Measurements from ENCODE around the gene DPAGT1. TPM values are rescaled to one million over a fixed set of nuclear protein-coding genes. Genes with fewer than 3 reads are reported as not detected.
"Not testable (repeated sequence)": the region's sequence is repeated elsewhere in the genome, so short reads cannot be mapped to it uniquely, and the experiment has no call there.

Gene DPAGT1
- total RNA-seq, 1 donor from 2014 or later: 42.9 TPM

DNA sequence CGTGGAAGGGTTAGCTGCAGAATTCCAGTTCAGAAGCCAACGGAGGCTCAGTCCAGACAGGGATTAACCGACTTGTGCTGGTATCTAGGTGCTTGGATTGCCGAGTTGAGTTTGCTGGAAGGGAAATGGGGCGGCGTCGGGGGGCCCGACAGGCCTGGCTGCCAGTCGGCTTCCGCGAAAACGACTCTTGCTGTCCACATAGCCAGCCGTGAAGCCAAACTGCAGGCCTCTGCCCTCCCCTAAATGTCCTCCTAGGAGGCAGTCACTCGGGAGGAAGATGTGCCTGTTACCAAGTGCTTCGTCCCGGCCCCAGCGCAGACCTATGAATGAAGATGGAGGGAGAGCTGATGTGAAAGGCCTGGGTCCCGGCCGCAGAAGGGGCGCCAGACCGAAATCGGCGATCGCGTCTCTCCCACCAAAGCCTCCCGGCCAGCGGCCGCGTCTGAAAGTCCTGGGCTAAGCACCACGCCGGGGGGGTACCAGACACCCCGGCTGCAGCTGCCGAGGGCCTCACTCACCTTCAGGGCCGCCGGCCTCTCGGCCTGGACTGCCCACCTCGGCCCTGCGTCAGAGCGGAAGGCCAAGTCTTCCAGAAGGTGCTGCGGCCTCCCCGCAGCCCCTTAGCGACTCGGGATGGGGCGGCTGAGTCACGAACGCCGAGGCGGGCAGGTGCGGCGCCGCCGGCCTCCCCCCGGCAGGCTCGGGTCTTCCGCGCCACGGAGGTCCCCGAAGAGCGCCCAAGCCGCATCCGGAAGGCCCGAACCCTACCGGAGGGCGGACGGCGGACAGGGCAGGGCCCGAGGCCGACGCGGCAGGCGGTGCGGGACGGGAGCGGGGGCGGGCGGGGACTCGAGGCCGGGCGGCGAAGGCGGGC is 7.5 kb downstream of the DPAGT1 start:
- DNase-seq (ENCODE audit: low read depth): no peak

DNA sequence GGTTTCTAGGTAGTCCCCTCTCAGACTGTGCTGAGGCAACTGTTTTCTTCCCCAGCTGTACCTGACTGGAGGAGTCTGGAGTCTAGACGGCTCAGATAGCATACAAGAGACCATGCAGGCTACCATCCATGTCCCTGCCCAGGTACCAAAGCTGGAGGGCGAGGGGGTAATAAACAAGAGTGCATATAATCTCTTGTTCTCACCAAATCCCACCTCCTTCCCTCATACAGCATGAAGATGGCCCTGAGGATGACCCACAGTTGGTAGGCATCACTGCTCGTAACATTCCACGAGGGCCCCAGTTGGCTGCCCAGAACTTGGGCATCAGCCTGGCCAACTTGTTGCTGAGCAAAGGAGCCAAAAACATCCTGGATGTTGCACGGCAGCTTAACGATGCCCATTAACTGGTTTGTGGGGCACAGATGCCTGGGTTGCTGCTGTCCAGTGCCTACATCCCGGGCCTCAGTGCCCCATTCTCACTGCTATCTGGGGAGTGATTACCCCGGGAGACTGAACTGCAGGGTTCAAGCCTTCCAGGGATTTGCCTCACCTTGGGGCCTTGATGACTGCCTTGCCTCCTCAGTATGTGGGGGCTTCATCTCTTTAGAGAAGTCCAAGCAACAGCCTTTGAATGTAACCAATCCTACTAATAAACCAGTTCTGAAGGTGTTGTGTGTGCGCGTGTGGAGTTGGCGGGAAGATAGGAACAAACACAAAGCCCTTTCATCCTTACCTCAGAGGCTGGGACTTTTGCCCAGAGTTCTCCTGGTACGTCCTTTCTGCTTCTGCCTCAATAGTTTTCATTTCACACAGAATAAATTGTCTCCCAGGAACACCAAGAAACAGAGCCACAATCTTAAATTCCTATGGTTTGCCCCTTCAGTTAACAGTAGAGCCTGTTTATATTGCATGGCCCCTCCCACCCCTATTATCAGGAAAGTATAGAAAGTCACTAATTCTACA is 8.5 kb downstream of the DPAGT1 start:
- DNase-seq (ENCODE audit: low read depth): peak; percentile 59

DNA sequence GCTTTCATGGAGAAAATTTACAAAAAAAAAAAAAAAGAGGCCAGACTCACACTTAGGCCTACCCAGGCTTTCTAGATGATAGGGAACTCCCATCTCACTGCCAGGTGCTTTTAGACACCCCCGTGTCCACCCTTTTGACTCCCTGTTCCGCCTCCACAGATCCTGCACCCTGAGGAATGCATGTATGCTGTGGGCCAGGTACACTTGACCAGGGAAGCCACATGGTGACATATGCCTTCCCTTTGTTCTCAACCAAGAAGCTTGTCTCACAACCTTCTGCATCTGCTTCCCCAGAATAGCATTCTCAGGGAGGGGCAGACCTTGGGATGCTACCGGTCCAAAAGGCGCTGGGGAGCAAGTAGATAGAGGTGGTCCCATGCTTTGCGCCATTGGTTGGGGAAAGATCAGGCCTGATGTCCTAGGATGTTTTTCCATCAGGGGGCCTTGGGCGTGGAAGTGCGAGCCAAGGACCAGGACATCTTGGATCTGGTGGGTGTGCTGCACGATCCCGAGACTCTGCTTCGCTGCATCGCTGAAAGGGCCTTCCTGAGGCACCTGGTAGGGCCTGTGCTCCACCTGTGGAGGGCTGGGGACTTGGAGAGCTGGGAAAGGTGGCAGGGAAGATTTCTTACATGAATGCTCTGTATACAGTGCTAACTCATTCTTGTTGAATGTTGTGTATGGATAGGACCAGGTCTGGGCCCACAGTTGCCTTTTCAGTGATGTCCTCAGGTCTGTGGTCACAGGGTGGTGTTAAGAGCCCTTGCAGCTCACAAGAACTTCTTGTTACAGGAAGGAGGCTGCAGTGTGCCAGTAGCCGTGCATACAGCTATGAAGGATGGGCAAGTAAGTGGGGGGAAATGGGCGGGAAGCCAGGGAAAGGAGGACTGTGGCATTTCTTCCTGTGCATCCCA is 9.4 kb downstream of the DPAGT1 start:
- DNase-seq (ENCODE audit: low read depth): no peak

DNA sequence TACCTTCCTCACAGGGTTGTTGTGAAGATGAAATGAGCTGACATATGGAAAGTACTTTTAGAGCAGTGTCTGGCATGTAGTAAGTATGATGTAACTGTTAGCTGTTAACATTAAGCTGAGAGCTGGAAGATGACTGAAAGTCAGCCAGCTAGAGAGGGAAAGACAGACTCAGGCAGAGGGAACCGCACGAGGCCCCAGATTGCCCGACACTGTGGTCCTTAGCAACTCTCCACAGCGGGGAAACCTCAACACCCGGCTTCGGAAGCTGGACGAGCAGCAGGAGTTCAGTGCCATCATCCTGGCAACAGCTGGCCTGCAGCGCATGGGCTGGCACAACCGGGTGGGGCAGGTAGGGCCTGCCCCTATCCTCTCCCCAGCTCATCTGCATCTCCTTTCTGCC is 10.5 kb downstream of the DPAGT1 start:
- no peak for DNase-seq (ENCODE audit: low read depth)

- no peak for DNase-seq (ENCODE audit: low read depth)
Observed at GRCh38 chr11:119089319-119089718, 12.3 kb downstream of the DPAGT1 start.

GRCh38 chr11:119088406-119088805 is 13.2 kb downstream of the DPAGT1 start:
- no peak for DNase-seq (ENCODE audit: low read depth)

- DNase-seq (ENCODE audit: low read depth): no peak
Observed at GRCh38 chr11:119087747-119088241, 13.9 kb downstream of the DPAGT1 start.

GRCh38 chr11:119087123-119087522 is 14.5 kb downstream of the DPAGT1 start:
- DNase-seq (ENCODE audit: low read depth): no peak

DNA sequence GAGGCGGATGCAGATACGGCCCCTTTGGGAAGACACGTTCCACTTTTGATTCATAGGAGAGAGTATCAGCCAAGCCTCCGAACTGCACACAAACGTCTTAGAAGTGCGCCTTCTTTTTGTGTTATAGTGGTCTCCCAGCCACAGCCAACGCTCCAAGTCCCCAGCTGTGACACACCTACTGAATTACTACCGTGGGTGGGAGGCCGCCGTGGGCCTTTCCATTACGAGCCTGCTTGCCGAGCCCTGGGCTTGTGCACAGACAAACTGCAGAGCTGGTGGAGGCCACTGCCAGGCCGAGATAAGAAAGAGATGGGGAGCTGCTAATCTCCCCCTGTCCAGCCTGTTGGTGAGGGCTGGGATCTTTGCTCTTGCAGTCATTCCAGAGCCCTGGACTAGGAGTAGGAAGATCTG is 16.2 kb downstream of the DPAGT1 start:
- DNase-seq (ENCODE audit: low read depth): no peak

DNA sequence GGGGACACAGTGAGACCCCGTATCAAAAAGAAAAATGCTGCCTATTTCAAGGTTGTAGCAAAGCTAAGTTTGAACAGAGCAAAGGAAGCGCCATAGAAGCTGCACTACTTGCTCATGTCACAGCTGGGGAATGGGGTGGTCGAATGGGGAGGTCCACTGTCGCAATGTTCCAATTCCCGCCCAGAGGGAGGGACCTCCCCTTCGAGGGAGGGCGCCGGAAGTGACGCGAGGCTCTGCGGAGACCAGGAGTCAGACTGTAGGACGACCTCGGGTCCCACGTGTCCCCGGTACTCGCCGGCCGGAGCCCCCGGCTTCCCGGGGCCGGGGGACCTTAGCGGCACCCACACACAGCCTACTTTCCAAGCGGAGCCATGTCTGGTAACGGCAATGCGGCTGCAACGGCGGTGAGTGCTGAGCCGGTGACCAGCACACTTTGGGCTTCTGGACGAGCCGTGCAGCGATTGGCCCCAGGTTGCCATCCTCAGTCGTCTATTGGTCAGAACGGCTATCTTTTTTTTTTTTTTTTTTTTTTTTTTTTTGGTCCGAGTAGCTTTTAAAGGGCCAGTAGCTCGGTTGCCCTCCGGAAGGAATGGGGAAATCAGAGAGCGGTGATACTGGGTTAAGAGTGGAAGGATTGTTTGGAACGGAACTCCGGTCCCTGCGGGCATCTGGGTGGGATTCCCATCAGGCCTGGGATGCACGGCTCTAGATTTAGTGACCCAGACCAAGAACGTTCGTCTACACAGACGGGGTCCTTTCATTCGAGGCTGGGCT is 16.8 kb downstream of the DPAGT1 start, which contains the start of gene HMBS:
Gene HMBS, plus strand, starts transcription at position 219 of the 774 bp plus-strand sequence. Its CDS starts 153 bp downstream, at position 372.
- DNase-seq (ENCODE audit: low read depth): peak; percentile 90

- DNase-seq (ENCODE audit: low read depth): no peak
Observed at GRCh38 chr11:119081682-119082260, 19.9 kb downstream of the DPAGT1 start.

GRCh38 chr11:119078675-119079420 is 22.8 kb downstream of the DPAGT1 start:
- no peak for DNase-seq (ENCODE audit: low read depth)

DNA sequence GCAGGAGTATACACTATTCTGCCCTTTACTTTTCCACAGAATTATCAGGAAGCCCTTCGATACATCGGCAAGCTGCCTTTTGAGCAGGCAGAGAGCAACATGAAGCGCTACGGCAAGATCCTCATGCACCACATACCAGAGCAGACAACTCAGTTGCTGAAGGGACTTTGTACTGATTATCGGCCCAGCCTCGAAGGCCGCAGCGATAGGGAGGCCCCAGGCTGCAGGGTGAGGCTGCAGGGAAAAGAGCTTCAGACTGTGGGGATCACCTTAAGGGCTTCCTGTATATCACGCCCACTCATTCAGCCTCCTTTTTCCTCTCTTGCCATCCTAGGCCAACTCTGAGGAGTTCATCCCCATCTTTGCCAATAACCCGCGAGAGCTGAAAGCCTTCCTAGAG is 23.8 kb downstream of the DPAGT1 start:
- no peak for DNase-seq (ENCODE audit: low read depth)

DNA sequence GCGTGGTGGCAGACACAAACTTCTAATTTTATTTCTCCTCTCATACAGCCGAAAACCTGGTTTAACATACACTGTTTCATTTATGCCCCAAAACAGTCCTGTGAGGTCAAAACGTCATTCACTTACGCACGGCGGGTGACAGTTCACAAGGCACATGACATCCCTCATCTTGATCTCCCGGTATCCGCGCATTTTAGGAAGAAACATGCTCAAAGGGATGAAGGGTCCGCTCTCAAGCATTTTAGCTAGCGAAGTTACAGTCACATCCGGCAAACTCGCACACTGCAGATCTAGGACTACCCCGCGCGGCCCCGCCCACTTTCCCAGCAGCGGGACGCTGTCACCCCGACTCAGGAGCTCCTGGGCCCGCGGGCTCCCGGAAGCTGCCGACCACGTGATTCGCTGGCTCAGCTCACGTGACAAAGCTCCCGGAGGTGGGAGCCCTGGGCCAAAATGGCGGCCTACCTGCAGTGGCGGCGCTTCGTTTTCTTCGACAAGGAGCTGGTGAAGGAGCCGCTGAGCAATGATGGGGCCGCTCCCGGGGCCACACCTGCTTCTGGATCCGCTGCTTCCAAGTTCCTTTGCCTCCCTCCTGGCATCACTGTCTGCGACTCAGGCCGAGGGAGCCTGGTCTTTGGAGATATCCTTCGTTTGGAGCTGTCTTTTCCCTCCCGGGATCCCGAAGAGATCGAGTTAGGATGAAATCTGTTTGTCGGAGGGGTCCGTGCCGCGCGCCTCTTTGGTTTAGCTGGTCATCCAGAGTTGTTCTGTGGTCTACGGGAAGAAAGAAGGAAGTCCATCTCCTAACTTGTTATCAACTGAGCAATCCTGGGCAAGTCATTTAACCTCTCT is 34.1 kb downstream of the DPAGT1 start, which contains the start of gene VPS11:
Gene VPS11, plus strand, starts transcription at position 448 of the 852 bp plus-strand sequence. Its CDS starts 6 bp downstream, at position 454.
- DNase-seq (ENCODE audit: low read depth): peak; percentile 87

DNA sequence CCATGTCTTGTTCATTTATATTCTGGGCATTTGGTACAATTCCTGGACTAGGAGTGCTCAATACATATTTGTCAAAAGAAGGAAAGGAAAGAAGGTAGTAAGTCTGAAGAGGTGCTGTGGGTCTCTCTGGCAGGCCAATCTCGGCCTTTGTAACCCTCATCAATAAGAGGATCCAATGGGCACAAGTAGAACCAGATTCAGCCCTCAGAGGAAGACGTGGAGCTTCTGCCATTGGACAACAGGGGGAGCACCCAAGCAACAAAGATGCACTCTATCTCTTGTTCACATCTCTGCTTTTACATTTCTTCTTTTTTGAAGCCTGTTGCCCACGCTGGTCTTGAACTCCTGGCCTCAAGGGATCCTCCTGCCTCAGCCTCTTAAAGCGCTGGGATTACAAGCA is 36.3 kb downstream of the DPAGT1 start:
- DNase-seq (ENCODE audit: low read depth): no peak

- peak; percentile 49 for DNase-seq (ENCODE audit: low read depth)
Observed at GRCh38 chr11:119062779-119063178, 38.9 kb downstream of the DPAGT1 start.

DNA sequence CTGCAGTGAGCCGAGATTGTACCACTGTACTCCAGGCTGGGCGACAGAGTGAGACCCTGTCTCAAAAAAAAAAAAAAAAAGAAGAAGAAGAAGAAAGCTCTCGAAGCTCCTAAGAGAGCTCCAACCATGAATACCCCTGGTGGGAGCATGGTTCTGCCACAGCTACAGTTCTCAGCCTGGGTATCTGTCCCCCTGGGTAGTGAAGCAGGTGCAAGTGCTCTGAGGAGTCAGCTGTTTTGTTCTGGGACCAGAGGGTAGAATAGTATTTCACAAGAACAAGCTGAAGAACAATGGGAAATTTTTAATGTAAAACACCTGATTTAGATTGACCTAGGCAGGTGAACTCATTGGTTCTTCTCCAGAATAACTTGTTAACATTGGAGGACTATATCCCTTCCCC is 40.4 kb downstream of the DPAGT1 start:
- no peak for DNase-seq (ENCODE audit: low read depth)

DNA sequence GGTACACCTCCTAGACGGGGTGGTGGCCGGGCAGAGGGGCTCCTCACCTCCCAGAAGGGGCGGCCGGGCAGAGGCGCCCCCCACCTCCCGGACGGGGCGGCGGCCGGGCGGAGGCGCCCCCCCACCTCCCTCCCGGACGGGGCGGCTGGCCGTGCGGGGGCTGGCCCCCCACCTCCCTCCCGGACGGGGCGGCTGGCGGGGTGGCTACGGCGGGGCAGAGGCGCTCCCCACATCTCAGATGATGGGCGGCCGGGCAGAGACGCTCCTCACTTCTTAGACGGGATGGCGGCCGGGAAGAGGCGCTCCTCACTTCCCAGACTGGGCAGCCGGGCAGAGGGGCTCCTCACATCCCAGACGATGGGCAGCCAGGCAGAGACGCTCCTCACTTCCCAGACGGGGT is 42.5 kb downstream of the DPAGT1 start:
- not testable (repeated sequence) for DNase-seq (ENCODE audit: low read depth)

Measured in renal cortical epithelial cell (primary cell).